Heart left ventricle (tissue), 13 donors: ENCODE measurements around the gene GPBP1.
A peak's percentile ranks its signal among the peaks of the same experiment; 100 is the strongest.

Source experiments
- CTCF ChIP-seq, 12 donors: fragments of 200-600 bp; sonication (generic) in 4 of 12; IDR thresholded peaks; one replicate each; pipeline versions ENCODE4 v1.5.0 to v1.8.0; 2018 to 2022; ENCODE audit warnings: antibody characterized with exemption in 12 of 12, mild to moderate bottlenecking in 5 of 12
- POLR2A ChIP-seq, 2 donors: fragments of 450-650 bp; IDR thresholded peaks; one replicate each; pipeline ENCODE4 v1.6.1; 2017; ENCODE audit warnings: antibody characterized with exemption in 2 of 2, mild to moderate bottlenecking in 2 of 2, moderate library complexity in 2 of 2
- donor health status: ischemic (EF 13 %, LVEDD 7.1; RV severe dilation, severe dysfunction).
- donor health status: DM: no; HTN: yes; CAD: no.
- donor health status: DM: no; HTN: no; CAD: no.
- donor health status: ischemic (EF 25% LVEDD 6.9; RV normal size, moderate dysfunction).
- donor health status: ischemic (EF 25% LVEDD 5.7; RV mildly dilated, moderate dysfunction).
- donor health status: ischemic (EF 35%, LVEDD 5.7; RV mildly dilated, moderate dysfunction).
- donor health status: nonischemic (EF 11% LVEDD 7.7; RV severe dilation, severe dysfunction).
- donor health status: DM: yes; HTN: yes; CAD: no.
- donor health status: PGD.
- donor health status: ischemic (EF 29% LVEDD 5.4; RV normal size, mild dysfunction).
- donor health status: nonischemic (EF 23%, LVEDD 6.1; RV moderate dilation, normal function).

- TF ChIP-seq CTCF (IDR thresholded peaks at IDR 0.05), result peak; percentile 62 to 83 (median 76)
- no peak for TF ChIP-seq POLR2A (IDR thresholded peaks at IDR 0.05)
These were observed 125.2 kb downstream of the GPBP1 start for GRCh38 chr5:57298985-57299491.
